A549 (cell line): ENCODE results near the gene DYDC1. TPM values are rescaled to one million over a fixed set of nuclear protein-coding genes. Genes with fewer than 3 reads are reported as not detected.

Experiments
- ATAC-seq, 2 experiments: fragments of 200-7000 bp in 1 of 2; fragments of >200 bp in 1 of 2; cut with Nextera tagmentation in 1 of 2; cut with Tn5 transposase in 1 of 2; 3 replicates each; pipeline versions ENCODE4 v1.8.0 to v1.9.1; 2018 to 2020; ENCODE audit warnings: mild to moderate bottlenecking in 1 of 2, moderate library complexity in 1 of 2
- CTCF ChIA-PET: fragments of 300-600 bp; sonication (Branson Sonifier 250); formaldehyde crosslinking; extraction: SDS; loops from one replicate; lab custom pipeline; 2021; ENCODE audit warnings: antibody characterized with exemption, inconsistent platforms; lab: Yijun Ruan, JAX
- POLR2A ChIA-PET: fragments of 350-600 bp; formaldehyde crosslinking; extraction: SDS; loops from one replicate; lab custom pipeline; 2021; ENCODE audit warnings: antibody characterized with exemption, inconsistent platforms; lab: Yijun Ruan, JAX
- DNase-seq, 2 experiments: peaks; one replicate each; pipeline versions ENCODE4 v3.0.0 to v3.0.0-alpha.2; 2011 to 2016; ENCODE audit warnings: low read depth in 1 of 2, low spot score in 1 of 2
- FAIRE-seq: peaks from 2 replicates; lab custom pipeline; 2011; peaks lifted over from hg19 to GRCh38; lab: Jason Lieb, UNC
- H3K27ac ChIP-seq, 2 experiments: fragments of >200 bp; sonication (Bioruptor Twin); formaldehyde crosslinking; 3 replicates each; pipeline ENCODE4 v1.5.1; 2016 to 2017
- H3K4me1 ChIP-seq: fragments of >200 bp; sonication (Bioruptor Twin); formaldehyde crosslinking; 3 replicates; pipeline ENCODE4 v1.6.1; 2016
- H3K4me2 ChIP-seq: fragments of >200 bp; sonication (Bioruptor Twin); formaldehyde crosslinking; 3 replicates; pipeline ENCODE4 v1.6.1; 2016
- H3K4me3 ChIP-seq: fragments of >200 bp; sonication (Bioruptor Twin); formaldehyde crosslinking; 3 replicates; pipeline ENCODE4 v1.5.1; 2016
- H3K9me3 ChIP-seq: fragments of >200 bp; sonication (Bioruptor Twin); formaldehyde crosslinking; 3 replicates; pipeline ENCODE4 v1.6.1; 2016
- FOSL2 ChIP-seq, 2 experiments: fragments of 450-650 bp in 1 of 2; fragments of >200 bp in 1 of 2; sonication (Bioruptor Twin) in 1 of 2; formaldehyde crosslinking; IDR thresholded peaks; 2 replicates each; pipeline versions ENCODE4 v1.5.0 to v1.6.1; 2016 to 2020; ENCODE audit warnings: mild to moderate bottlenecking in 1 of 2, moderate library complexity in 1 of 2
- KDM1A ChIP-seq: fragments of 200-600 bp; sonication (generic); IDR thresholded peaks from 2 replicates; pipeline ENCODE4 v1.6.1; 2016; ENCODE audit warnings: low read depth, mild to moderate bottlenecking
- NFE2L2 ChIP-seq: fragments of 150-350 bp; conservative IDR thresholded peaks from 2 replicates; pipeline ENCODE4 v1.6.1; 2014; ENCODE audit warnings: low read length
- NPAS2 ChIP-seq: fragments of 250-450 bp; sonication (Bioruptor Pico); IDR thresholded peaks from 2 replicates; pipeline ENCODE4 v1.8.0; 2022; ENCODE audit warnings: mild to moderate bottlenecking, moderate library complexity, borderline replicate concordance
- RAD21 ChIP-seq, 2 experiments: fragments of >200 bp in 1 of 2; sonication (Bioruptor Twin) in 1 of 2; formaldehyde crosslinking in 1 of 2; IDR thresholded peaks in 1 of 2; conservative IDR thresholded peaks in 1 of 2; 2 replicates in 1 of 2; 3 replicates in 1 of 2; pipeline ENCODE4 v1.6.1; 2012 to 2018; ENCODE audit warnings: inconsistent platforms in 1 of 2
- RARB ChIP-seq: fragments of 250-450 bp; sonication (Bioruptor Pico); IDR thresholded peaks from 2 replicates; pipeline ENCODE4 v1.8.0; 2021; ENCODE audit warnings: mild to moderate bottlenecking, moderate library complexity
- SMC3 ChIP-seq: fragments of >200 bp; sonication (Bioruptor Twin); formaldehyde crosslinking; IDR thresholded peaks from 3 replicates; pipeline ENCODE4 v1.6.1; 2018; ENCODE audit warnings: inconsistent platforms
- WGBS: methylation state at CpG from one replicate; pipeline ENCODE4 v1.1.6; 2017; ENCODE audit errors: missing lambda C conversion rate; 5-methylcytosine and 5-hydroxymethylcytosine counted together
- polyA plus RNA-seq, 4 experiments: library from polyadenylated mRNA; depleted of rRNA in 3 of 4; stranded (reverse); fragments of >200 nt; fragmentation: RNase III in 1 of 4; extraction: RNeasy Plus Mini Kit Qiagen cat#74134 plus additional on column Dnase treatment in 1 of 4; gene quantifications; 2 replicates in 3 of 4; 3 replicates in 1 of 4; pipeline ENCODE4 v1.2.3, GENCODE V29; 2011 to 2017
- TF ChIP-seq, protein P1 (sequence below): fragments of >200 bp; sonication (Bioruptor Twin); formaldehyde crosslinking; IDR thresholded peaks from 3 replicates; pipeline ENCODE4 v1.5.1; 2016
- TF ChIP-seq, protein P2 (sequence below): fragments of 250-450 bp; sonication (Bioruptor Pico); IDR thresholded peaks from 2 replicates; pipeline ENCODE4 v1.5.0; 2021; ENCODE audit warnings: mild to moderate bottlenecking, moderate library complexity, borderline replicate concordance
- TF ChIP-seq, protein P3 (sequence below): fragments of 450-650 bp; IDR thresholded peaks from 2 replicates; pipeline ENCODE4 v1.6.1; 2014; ENCODE audit warnings: antibody characterized with exemption

DYDC1 gene
- polyA plus RNA-seq, 2 of the 4 experiments (the other 2 are of a cell fraction), result not detected

DNA sequence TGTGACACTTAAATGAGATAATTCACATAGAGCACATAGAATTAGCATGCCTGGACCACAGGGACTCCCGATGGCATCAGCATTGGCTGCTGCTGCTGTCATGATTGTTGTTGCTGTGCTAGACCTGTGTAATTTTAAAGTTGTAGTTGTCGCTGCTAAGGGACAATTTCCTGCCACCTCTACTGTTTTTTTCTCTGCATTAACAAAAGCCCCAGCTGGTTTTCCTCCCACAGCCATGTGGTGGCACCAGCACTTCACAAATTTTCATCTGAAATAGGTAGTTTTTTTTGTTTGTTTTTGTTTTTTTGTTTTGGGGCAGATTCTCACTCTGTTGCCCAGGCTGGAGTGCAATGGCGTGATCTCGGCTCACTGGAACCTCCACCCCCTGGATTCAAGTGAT, 26.4 kb upstream of the DYDC1 start:
- peak overlapping the region in 1 of 2 experiments; percentile 46; a peak in 1 of 6 replicates for H3K27ac ChIP-seq
- FAIRE-seq, result no peak
- TF ChIP-seq RAD21 (conservative IDR thresholded peaks at IDR 0.05 in 1 of 2, IDR thresholded peaks at IDR 0.05 in 1 of 2) (peak; percentile 85 to 90), FOSL2 (IDR thresholded peaks at IDR 0.05) (no peak), FOSL2 (CRISPR knock-in tag; IDR thresholded peaks at IDR 0.05) (no peak), SMC3 (peak; percentile 81)
- TF ChIP-seq, protein P1, sequence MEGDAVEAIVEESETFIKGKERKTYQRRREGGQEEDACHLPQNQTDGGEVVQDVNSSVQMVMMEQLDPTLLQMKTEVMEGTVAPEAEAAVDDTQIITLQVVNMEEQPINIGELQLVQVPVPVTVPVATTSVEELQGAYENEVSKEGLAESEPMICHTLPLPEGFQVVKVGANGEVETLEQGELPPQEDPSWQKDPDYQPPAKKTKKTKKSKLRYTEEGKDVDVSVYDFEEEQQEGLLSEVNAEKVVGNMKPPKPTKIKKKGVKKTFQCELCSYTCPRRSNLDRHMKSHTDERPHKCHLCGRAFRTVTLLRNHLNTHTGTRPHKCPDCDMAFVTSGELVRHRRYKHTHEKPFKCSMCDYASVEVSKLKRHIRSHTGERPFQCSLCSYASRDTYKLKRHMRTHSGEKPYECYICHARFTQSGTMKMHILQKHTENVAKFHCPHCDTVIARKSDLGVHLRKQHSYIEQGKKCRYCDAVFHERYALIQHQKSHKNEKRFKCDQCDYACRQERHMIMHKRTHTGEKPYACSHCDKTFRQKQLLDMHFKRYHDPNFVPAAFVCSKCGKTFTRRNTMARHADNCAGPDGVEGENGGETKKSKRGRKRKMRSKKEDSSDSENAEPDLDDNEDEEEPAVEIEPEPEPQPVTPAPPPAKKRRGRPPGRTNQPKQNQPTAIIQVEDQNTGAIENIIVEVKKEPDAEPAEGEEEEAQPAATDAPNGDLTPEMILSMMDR, result peak; percentile 86
- H3K4me2 ChIP-seq, result peak overlapping the region; percentile 45
- under 1% methylated on average over 4 of the region's 4 CpGs for WGBS
- peak; percentile 36 to 46 for DNase-seq
- no peak overlapping the region for H3K4me3 ChIP-seq
- ATAC-seq, result peak; percentile 63 to 70; a peak in 3 of 6 replicates
- H3K4me1 ChIP-seq, result no peaks in the 10 kb centered on the region
- CTCF ChIA-PET, result interaction anchor here (0.7 to 15.2 kb wide), 31 partner anchors 9 to 636 kb away, joined by 3 to 184 read pairs (median 4); no protein-coding TSS in a partner anchor
- no peaks in the 10 kb centered on the region for H3K9me3 ChIP-seq
- POLR2A ChIA-PET, result no interaction called here

DNA sequence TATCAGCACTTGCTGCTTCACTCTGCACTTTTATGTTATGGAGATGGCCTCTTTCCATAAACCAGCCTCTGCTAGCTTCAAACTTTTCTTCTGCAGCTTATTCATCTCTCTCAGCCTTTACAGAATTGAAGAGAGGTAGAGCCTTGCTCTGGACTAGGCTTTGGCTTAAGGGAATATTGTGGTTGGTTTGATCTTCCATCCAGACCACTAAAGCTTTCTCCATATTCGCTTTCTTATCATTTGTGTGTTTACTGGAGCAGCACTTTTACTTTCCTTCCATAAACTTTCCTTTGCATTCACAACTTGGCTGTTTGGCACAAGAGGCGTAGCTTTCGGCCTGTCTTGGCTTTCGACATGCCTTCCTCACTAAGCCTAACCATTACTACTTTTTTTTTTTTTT, 23.6 kb upstream of the DYDC1 start:
- no peaks in the 10 kb centered on the region for H3K9me3 ChIP-seq
- FAIRE-seq (no peak), DNase-seq (no peak), ATAC-seq (no peak)
- no peak overlapping the region for H3K4me3 ChIP-seq
- TF ChIP-seq KDM1A (no peak), NFE2L2 (no peak), RAD21 (conservative IDR thresholded peaks at IDR 0.05 in 1 of 2, IDR thresholded peaks at IDR 0.05 in 1 of 2) (no peak)
- TF ChIP-seq, protein P1, result no peak
- TF ChIP-seq, protein P2, sequence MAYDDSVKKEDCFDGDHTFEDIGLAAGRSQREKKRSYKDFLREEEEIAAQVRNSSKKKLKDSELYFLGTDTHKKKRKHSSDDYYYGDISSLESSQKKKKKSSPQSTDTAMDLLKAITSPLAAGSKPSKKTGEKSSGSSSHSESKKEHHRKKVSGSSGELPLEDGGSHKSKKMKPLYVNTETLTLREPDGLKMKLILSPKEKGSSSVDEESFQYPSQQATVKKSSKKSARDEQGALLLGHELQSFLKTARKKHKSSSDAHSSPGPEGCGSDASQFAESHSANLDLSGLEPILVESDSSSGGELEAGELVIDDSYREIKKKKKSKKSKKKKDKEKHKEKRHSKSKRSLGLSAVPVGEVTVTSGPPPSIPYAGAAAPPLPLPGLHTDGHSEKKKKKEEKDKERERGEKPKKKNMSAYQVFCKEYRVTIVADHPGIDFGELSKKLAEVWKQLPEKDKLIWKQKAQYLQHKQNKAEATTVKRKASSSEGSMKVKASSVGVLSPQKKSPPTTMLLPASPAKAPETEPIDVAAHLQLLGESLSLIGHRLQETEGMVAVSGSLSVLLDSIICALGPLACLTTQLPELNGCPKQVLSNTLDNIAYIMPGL (CRISPR knock-in tag), result no peak
- no peaks in the 10 kb centered on the region for H3K4me1 ChIP-seq
- H3K4me2 ChIP-seq, result no peak overlapping the region
- no peak overlapping the region for H3K27ac ChIP-seq
- ChIA-PET POLR2A (no interaction called here), CTCF (interaction anchor here (0.6 to 15.2 kb wide), 10 partner anchors 14 to 639 kb away, joined by 3 to 184 read pairs (median 4); no protein-coding TSS in a partner anchor)
- WGBS, result 79% methylated on average over 4 of the region's 4 CpGs

DNA sequence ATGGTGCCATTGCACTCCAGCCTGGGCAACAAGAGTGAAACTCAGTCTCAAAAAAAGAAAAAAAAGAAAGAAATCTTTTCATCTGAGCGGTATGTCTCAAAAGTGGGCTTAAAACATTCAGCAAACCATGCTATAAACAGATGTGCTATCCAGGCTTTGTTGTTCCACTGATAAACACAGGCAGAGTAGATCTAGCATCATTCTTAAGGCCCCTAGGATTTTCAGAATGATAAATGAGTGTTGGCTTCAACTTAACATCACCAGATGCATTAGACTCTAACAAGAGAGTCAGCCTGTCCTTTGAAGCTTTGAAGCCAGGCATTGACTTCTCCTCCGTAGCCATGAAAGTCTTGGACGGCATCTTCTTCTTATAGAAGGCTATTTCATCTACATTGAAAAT, 23.1 kb upstream of the DYDC1 start:
- FAIRE-seq (no peak), ATAC-seq (no peak), DNase-seq (no peak)
- WGBS, result 69% methylated on average over 3 of the region's 3 CpGs
- TF ChIP-seq NPAS2 (CRISPR knock-in tag) (no peak), RARB (CRISPR knock-in tag) (no peak)
- TF ChIP-seq, protein P3, sequence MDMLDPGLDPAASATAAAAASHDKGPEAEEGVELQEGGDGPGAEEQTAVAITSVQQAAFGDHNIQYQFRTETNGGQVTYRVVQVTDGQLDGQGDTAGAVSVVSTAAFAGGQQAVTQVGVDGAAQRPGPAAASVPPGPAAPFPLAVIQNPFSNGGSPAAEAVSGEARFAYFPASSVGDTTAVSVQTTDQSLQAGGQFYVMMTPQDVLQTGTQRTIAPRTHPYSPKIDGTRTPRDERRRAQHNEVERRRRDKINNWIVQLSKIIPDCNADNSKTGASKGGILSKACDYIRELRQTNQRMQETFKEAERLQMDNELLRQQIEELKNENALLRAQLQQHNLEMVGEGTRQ, result no peak
- Histone ChIP-seq H3K4me3 (no peak overlapping the region), H3K27ac (no peak overlapping the region), H3K9me3 (no peaks in the 10 kb centered on the region), H3K4me2 (no peak overlapping the region), H3K4me1 (no peaks in the 10 kb centered on the region)
- CTCF ChIA-PET, result interaction anchor here (0.6 to 15.2 kb wide), 10 partner anchors 20 to 639 kb away, joined by 3 to 184 read pairs (median 4); no protein-coding TSS in a partner anchor
- POLR2A ChIA-PET, result no interaction called here
